Measurements from ENCODE around the gene CEP83. TPM values are rescaled to one million over a fixed set of nuclear protein-coding genes. Genes with fewer than 3 reads are reported as not detected.

CEP83 gene
- total RNA-seq, 1 donor from 2014 or later, result 9.8 TPM

GRCh38 chr12:94312378-94312777 is 147.3 kb downstream of the CEP83 start:
- H3K4me3 ChIP-seq, result no peak overlapping the region
- no peaks in the 10 kb centered on the region for H3K4me1 ChIP-seq
- H3K27ac ChIP-seq (replicated peaks), result no peak overlapping the region
- no peak for TF ChIP-seq CTCF (IDR thresholded peaks at IDR 0.05; ENCODE audit: borderline replicate concordance)
- peaks cover 20% of the 10 kb centered on the region for H3K9me3 ChIP-seq (replicated peaks)
- no peaks in the 10 kb centered on the region for H3K27me3 ChIP-seq (ENCODE audit: low read depth)
- no peak for DNase-seq
- intact Hi-C loops (cut with micrococcal nuclease), result no loop called here
- H3K36me3 ChIP-seq, result peaks cover 40% of the 10 kb centered on the region

GRCh38 chr12:94309373-94309772 is 150.3 kb downstream of the CEP83 start:
- TF ChIP-seq CTCF (IDR thresholded peaks at IDR 0.05; ENCODE audit: borderline replicate concordance), result no peak
- Histone ChIP-seq H3K27me3 (ENCODE audit: low read depth) (no peaks in the 10 kb centered on the region), H3K4me1 (peaks cover 7% of the 10 kb centered on the region), H3K27ac (replicated peaks) (no peak overlapping the region), H3K9me3 (replicated peaks) (peaks cover 5% of the 10 kb centered on the region), H3K4me3 (no peak overlapping the region), H3K36me3 (peaks cover 66% of the 10 kb centered on the region)
- intact Hi-C loops (cut with micrococcal nuclease), result no loop called here
- no peak for DNase-seq

GRCh38 chr12:94308612-94309011 is 151.1 kb downstream of the CEP83 start:
- no peaks in the 10 kb centered on the region for H3K27me3 ChIP-seq (ENCODE audit: low read depth)
- intact Hi-C loops (cut with micrococcal nuclease), result no loop called here
- TF ChIP-seq CTCF (IDR thresholded peaks at IDR 0.05; ENCODE audit: borderline replicate concordance), result no peak
- H3K36me3 ChIP-seq, result peaks cover 66% of the 10 kb centered on the region
- H3K9me3 ChIP-seq (replicated peaks), result no peaks in the 10 kb centered on the region
- peaks cover 7% of the 10 kb centered on the region for H3K4me1 ChIP-seq
- H3K4me3 ChIP-seq, result no peak overlapping the region
- H3K27ac ChIP-seq (replicated peaks), result no peak overlapping the region
- DNase-seq, result no peak

GRCh38 chr12:94305130-94305957 is 154.3 kb downstream of the CEP83 start:
- no peak for DNase-seq
- H3K9me3 ChIP-seq (replicated peaks), result no peaks in the 10 kb centered on the region
- TF ChIP-seq CTCF (IDR thresholded peaks at IDR 0.05; ENCODE audit: borderline replicate concordance), result no peak
- peaks cover 7% of the 10 kb centered on the region for H3K4me1 ChIP-seq
- H3K4me3 ChIP-seq, result no peak overlapping the region
- H3K27me3 ChIP-seq (ENCODE audit: low read depth), result no peaks in the 10 kb centered on the region
- no peak overlapping the region for H3K27ac ChIP-seq (replicated peaks)
- intact Hi-C loops (cut with micrococcal nuclease), result no loop called here
- H3K36me3 ChIP-seq, result peaks cover 64% of the 10 kb centered on the region

- Histone ChIP-seq H3K27me3 (ENCODE audit: low read depth) (no peaks in the 10 kb centered on the region), H3K4me3 (no peak overlapping the region), H3K9me3 (replicated peaks) (no peaks in the 10 kb centered on the region), H3K4me1 (peaks cover 8% of the 10 kb centered on the region), H3K27ac (replicated peaks) (no peak overlapping the region), H3K36me3 (peaks cover 61% of the 10 kb centered on the region)
- DNase-seq, result no peak
- TF ChIP-seq CTCF (IDR thresholded peaks at IDR 0.05; ENCODE audit: borderline replicate concordance), result no peak
- intact Hi-C loops (cut with micrococcal nuclease), result no loop called here
Observed at GRCh38 chr12:94304566-94305061, 155.1 kb downstream of the CEP83 start.
